Measurements from ENCODE around the gene ZDHHC11B.
"Not testable (repeated sequence)": the region's sequence is repeated elsewhere in the genome, so short reads cannot be mapped to it uniquely, and the experiment has no call there.

Gene ZDHHC11B

GRCh38 chr5:788703-789102, 4.2 kb upstream of the ZDHHC11B start:
- H3K9me3 ChIP-seq (ENCODE audit: control insufficient read depth, insufficient read depth, low read depth, low read length); H3K4me1 ChIP-seq (ENCODE audit: control insufficient read depth, insufficient read depth, low read length); CTCF ChIA-PET; H3K36me3 ChIP-seq (ENCODE audit: control insufficient read depth in 2 of 2, insufficient read depth in 1 of 2, low read length in 2 of 2); H3K4me3 ChIP-seq (ENCODE audit: low read depth, low read length); H3K27ac ChIP-seq (ENCODE audit: extremely low read depth, low read depth, low read length): not testable (repeated sequence)
- POLR2A ChIA-PET = interaction anchor here (0.6 kb wide), 1 partner anchor 92 kb away, joined by 5 read pairs; no protein-coding TSS in a partner anchor

- H3K9me3 ChIP-seq (ENCODE audit: control insufficient read depth, insufficient read depth, low read depth, low read length); H3K36me3 ChIP-seq (ENCODE audit: control insufficient read depth in 2 of 2, insufficient read depth in 1 of 2, low read length in 2 of 2); H3K4me3 ChIP-seq (ENCODE audit: low read depth, low read length); CTCF ChIA-PET; H3K4me1 ChIP-seq (ENCODE audit: control insufficient read depth, insufficient read depth, low read length); H3K27ac ChIP-seq (ENCODE audit: extremely low read depth, low read depth, low read length): not testable (repeated sequence)
- POLR2A ChIA-PET = interaction anchor here (0.6 to 0.7 kb wide), 2 partner anchors 92 to 95 kb away, joined by 3 read pairs; partner anchors contain the start of gene TPPP
These were observed 3.3 kb upstream of the ZDHHC11B start for GRCh38 chr5:787857-788233.

GRCh38 chr5:787224-787856, 2.8 kb upstream of the ZDHHC11B start:
- H3K4me1 ChIP-seq (ENCODE audit: control insufficient read depth, insufficient read depth, low read length); H3K36me3 ChIP-seq (ENCODE audit: control insufficient read depth in 2 of 2, insufficient read depth in 1 of 2, low read length in 2 of 2); H3K9me3 ChIP-seq (ENCODE audit: control insufficient read depth, insufficient read depth, low read depth, low read length); H3K4me3 ChIP-seq (ENCODE audit: low read depth, low read length); CTCF ChIA-PET; H3K27ac ChIP-seq (ENCODE audit: extremely low read depth, low read depth, low read length): not testable (repeated sequence)
- POLR2A ChIA-PET = interaction anchor here (0.6 to 0.7 kb wide), 2 partner anchors 91 to 95 kb away, joined by 3 read pairs; partner anchors contain the start of gene TPPP

GRCh38 chr5:785181-785705, 714 bp upstream of the ZDHHC11B start:
- H3K27ac ChIP-seq (ENCODE audit: extremely low read depth, low read depth, low read length); POLR2A ChIA-PET; H3K4me1 ChIP-seq (ENCODE audit: control insufficient read depth, insufficient read depth, low read length); CTCF ChIA-PET; H3K36me3 ChIP-seq (ENCODE audit: control insufficient read depth in 2 of 2, insufficient read depth in 1 of 2, low read length in 2 of 2); H3K9me3 ChIP-seq (ENCODE audit: control insufficient read depth, insufficient read depth, low read depth, low read length): not testable (repeated sequence)
- H3K4me3 ChIP-seq (ENCODE audit: low read depth, low read length) = peak overlapping the region; percentile 60
- TF ChIP-seq ZBTB26 (tag by site-specific recombination; optimal IDR thresholded peaks at IDR 0.05) = peak; percentile 25
- TF ChIP-seq ZBTB8A (tag by site-specific recombination; IDR thresholded peaks at IDR 0.05) = peak; percentile 29

GRCh38 chr5:783881-784427, 575 bp downstream of the ZDHHC11B start:
- H3K4me1 ChIP-seq (ENCODE audit: control insufficient read depth, insufficient read depth, low read length); POLR2A ChIA-PET; CTCF ChIA-PET; H3K9me3 ChIP-seq (ENCODE audit: control insufficient read depth, insufficient read depth, low read depth, low read length); H3K27ac ChIP-seq (ENCODE audit: extremely low read depth, low read depth, low read length); H3K36me3 ChIP-seq (ENCODE audit: control insufficient read depth in 2 of 2, insufficient read depth in 1 of 2, low read length in 2 of 2): not testable (repeated sequence)
- peak overlapping the region; percentile 40 for H3K4me3 ChIP-seq (ENCODE audit: low read depth, low read length)
- peak; percentile 67; the same call in 1 of the 2 replicates for TF ChIP-seq KLF17 (tag by site-specific recombination; IDR thresholded peaks at IDR 0.05)
- peak; percentile 26; the same call in 1 of the 2 replicates for TF ChIP-seq SP2 (tag by site-specific recombination; IDR thresholded peaks at IDR 0.05)
- peak; percentile 86 for TF ChIP-seq GLIS1 (tag by site-specific recombination; IDR thresholded peaks at IDR 0.05)
- TF ChIP-seq ZIC2 (tag by site-specific recombination; IDR thresholded peaks at IDR 0.05) = peak; percentile 63
- 0 out of 2 replicates have a peak, but pooled peaks have one; percentile 19 for TF ChIP-seq ZNF600 (tag by site-specific recombination; IDR thresholded peaks at IDR 0.05)
- peak; percentile 64 for TF ChIP-seq ZNF335 (tag by site-specific recombination; conservative IDR thresholded peaks at IDR 0.05)
- peak; percentile 96 for TF ChIP-seq ZBTB8A (tag by site-specific recombination; IDR thresholded peaks at IDR 0.05)
- 0 out of 2 replicates have a peak, but pooled peaks have one; percentile 40 for TF ChIP-seq ZBTB48 (tag by site-specific recombination; IDR thresholded peaks at IDR 0.05)
- peak; percentile 67 for TF ChIP-seq ZBTB20 (tag by site-specific recombination; IDR thresholded peaks at IDR 0.05)
- peak; percentile 29; the same call in 1 of the 2 replicates for TF ChIP-seq ZEB2 (tag by site-specific recombination; IDR thresholded peaks at IDR 0.05)
- 0 out of 2 replicates have a peak, but pooled peaks have one; percentile 25 for TF ChIP-seq PATZ1 (tag by site-specific recombination; IDR thresholded peaks at IDR 0.05)
- TF ChIP-seq GLIS2 (tag by site-specific recombination; IDR thresholded peaks at IDR 0.05) = peak; percentile 84
- TF ChIP-seq ZNF341 (tag by site-specific recombination; IDR thresholded peaks at IDR 0.05; ENCODE audit: low read depth) = peak; percentile 34; the same call in 1 of the 2 replicates
- peak; percentile 55; the same call in 1 of the 2 replicates for TF ChIP-seq KLF8 (tag by site-specific recombination; IDR thresholded peaks at IDR 0.05)
